GM10266 (cell line): ENCODE measurements around the gene IQGAP1.
A peak's percentile ranks its signal among the peaks of the same experiment; 100 is the strongest.
"Not testable (repeated sequence)": the region's sequence is repeated elsewhere in the genome, so short reads cannot be mapped to it uniquely, and the experiment has no call there.

Source experiments
- DNase-seq: peaks from one replicate; pipeline ENCODE4 v3.0.0; 2012; ENCODE audit errors: extremely low spot score
- TF ChIP-seq, protein P1 (sequence below): IDR thresholded peaks from 2 replicates; pipeline ENCODE4 v1.5.1; 2012; ENCODE audit warnings: mild to moderate bottlenecking, low read depth; ENCODE audit not compliant: control insufficient read depth, insufficient read depth; ENCODE audit errors: missing control alignments

Gene IQGAP1

DNA sequence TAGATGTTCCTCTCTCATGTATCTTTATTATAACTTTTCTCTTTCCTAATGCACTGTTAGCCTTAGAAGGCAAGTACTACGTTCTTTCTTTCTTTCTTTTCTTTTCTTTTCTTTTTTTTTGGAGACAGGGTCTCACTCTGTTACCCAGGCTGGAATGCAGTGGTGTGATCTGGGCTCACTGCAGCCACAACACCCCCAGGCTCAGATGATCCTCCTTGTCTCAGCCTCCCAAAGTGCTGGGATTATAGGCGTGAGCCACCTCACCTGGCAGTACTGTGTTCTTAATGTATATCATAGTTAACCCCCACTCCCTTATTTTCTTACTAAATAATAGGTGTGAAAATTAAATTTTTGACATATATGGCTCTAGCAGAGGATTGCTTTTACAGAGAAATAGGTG lies 23.1 kb downstream of the IQGAP1 start:
- no peak for DNase-seq
- TF ChIP-seq, protein P1, sequence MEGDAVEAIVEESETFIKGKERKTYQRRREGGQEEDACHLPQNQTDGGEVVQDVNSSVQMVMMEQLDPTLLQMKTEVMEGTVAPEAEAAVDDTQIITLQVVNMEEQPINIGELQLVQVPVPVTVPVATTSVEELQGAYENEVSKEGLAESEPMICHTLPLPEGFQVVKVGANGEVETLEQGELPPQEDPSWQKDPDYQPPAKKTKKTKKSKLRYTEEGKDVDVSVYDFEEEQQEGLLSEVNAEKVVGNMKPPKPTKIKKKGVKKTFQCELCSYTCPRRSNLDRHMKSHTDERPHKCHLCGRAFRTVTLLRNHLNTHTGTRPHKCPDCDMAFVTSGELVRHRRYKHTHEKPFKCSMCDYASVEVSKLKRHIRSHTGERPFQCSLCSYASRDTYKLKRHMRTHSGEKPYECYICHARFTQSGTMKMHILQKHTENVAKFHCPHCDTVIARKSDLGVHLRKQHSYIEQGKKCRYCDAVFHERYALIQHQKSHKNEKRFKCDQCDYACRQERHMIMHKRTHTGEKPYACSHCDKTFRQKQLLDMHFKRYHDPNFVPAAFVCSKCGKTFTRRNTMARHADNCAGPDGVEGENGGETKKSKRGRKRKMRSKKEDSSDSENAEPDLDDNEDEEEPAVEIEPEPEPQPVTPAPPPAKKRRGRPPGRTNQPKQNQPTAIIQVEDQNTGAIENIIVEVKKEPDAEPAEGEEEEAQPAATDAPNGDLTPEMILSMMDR = no peak

DNA sequence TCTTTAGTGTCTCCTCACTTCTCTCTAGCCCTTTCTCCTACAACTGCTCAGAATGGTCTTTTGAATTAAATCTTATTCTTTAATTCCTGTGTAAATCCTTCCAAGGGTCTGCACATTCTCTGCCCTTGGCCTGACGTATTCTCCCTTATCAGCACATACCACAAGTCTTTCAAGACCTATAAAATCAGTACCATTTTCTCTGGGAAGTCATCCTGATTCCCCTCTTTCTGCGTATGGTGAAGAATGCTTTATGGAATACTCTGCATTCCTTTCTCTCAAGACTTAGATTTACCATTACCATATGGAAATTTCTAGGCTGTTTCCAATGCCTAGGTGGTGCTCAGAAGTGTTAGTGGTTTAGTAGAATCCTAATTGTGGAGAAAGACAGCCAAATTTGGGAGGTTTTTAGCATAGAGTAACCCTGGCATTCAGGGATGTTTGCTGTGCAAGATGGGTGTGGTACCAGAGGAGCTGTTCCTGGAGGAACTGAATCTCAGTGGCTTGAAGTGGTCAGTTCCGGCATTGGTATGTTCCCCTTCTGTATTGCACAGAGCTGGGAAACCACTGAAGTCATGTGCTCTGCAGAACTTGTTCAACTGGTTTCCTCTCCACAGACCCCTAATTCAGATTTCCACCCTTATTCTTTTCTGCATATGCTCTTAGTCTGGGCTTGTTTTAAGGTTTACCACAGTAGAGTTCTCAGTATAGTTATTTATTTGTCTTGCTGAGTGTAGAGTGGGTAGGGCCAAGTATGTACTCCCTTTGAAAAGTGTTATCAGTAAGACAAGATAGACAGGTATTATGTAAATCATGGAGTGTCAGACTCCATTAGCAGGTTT lies 24.5 kb downstream of the IQGAP1 start:
- TF ChIP-seq, protein P1 = no peak
- peak; percentile 29 for DNase-seq

DNA sequence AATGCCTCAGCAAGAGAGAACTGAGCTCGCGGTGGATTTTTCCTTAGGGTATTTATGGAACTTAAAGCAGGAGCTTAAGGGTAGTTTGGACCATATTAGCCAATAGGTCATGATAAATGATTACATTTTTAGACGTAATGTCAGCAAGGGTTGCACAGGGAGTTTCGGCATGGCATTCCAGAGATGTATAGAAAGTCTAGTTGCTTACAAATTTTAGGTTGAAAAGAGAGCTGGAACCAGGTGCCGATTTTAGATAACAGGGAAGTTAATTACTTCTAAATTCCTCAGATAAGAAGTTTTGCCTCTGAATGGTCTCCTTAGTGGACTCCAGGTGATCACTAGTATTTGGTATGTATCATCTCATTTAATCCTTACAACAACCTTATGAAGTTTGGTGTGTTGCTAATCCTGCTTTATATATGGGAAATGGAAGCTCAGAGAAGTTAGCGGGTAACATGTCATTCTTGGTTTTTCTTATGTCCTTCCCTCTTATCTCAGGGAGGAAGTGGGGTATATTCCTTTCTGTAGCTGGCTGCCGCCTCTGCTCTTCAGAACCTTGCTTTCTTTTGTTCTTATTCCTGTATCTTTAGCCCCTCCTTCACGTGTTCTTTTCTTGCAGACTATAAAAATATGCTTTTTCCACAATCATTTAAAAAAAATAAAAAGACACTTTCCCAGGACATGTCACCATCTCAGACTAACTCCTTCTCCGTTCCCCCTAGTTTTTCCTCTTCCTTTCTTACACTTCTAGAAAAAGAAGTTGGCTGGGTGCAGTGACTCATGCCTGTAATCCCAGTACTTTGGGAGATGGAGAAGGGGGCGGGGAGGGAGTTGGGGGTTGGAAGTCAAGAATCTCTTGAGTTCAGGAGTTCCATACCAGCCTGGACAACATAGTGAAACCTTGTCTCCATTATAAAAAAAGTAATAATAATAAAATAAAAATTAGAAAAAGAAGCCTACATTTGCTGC lies 25.7 kb downstream of the IQGAP1 start:
- DNase-seq = no peak
- TF ChIP-seq, protein P1 = no peak

DNA sequence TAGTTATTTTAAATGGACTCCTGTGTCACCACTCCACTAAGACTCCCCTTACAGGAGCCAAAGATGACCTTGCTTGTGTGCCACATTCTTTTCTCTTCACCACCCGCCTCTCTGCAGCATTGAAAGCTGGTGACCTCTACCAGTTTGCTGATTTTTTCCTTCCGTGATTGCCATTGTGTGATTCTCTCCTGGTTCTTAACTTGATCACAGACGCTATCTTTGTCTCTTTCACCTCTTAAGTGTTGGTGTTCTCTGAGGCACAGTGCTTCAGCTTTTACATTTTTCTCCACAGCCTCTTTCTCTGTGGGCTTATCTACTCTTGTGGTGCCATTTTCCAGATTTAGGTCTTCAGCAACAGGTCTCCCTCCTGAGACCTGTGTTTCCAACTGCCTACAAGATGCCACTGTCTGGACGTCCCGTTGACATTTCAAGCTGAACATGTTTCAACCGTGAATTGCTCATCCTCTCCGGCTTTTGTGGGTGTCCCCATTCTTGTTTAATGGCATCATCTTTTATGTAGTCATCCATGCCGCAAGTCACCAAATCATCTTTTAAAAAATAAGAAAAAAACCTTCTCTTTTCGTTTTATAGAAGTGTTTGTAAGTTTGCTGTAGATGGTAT lies 26.5 kb downstream of the IQGAP1 start:
- no peak for DNase-seq
- TF ChIP-seq, protein P1 = no peak

DNA sequence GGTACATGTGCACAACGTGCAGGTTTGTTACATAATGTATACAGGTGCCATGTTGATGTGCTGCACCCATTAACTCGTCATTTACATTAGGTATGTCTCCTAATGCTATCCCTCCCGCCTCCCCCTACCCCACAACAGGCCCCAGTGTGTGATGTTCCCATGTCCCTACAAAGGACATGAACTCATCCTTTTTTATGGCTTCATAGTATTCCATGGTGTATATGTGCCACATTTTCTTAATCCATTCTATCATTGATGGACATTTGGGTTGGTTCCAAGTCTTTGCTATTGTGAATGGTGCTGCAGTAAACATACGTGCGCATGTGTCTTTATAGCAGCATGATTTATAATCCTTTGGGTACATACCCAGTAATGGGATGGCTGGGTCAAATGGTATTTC lies 28.0 kb downstream of the IQGAP1 start:
- not testable (repeated sequence) for DNase-seq

DNA sequence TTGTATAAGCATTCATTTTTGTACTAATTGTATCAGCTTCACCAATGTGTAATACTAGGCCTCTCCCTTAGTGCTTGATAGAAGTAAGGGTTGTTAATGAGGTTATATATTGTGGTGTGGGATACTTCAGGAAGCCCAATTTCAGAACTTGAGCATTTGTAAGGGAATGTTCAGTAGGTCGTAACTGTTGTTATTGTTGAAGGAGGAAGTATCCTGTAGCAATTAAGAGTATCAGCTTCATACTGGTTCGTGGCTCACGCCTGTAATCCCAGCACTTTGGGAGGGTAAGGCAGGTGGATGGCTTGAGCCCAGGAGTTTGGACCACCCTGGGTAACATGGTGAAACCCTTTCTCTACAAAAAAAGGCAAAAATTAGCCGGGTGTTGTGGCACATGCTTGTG lies 30.6 kb downstream of the IQGAP1 start:
- DNase-seq = no peak
- TF ChIP-seq, protein P1 = no peak

DNA sequence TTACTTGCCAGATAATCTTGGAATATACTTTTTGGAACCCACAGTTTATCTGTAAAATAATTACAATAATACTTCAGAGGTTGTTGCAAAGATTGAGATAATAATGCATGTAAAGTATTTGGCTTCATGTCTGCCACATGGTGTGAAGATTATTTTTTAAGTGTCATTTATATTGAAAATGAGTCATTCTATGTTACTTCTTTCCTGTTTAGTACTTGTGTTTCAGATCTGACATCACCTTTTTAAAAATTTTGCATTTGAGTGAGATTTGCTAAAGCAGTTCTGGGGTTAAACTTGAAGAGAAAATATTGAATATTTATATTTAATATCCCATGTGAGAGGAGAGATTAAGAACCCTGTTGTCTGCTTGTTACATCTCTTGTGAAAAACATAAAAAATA lies 31.2 kb downstream of the IQGAP1 start:
- TF ChIP-seq, protein P1 = no peak
- no peak for DNase-seq
